HL-60 (cell line): ENCODE data around the gene DIPK1A.

Experiments used
- DNase-seq, 2 experiments: peaks; one replicate each; pipeline ENCODE4 v3.0.0-alpha.2; 2010 to 2020; ENCODE audit warnings: low read depth in 1 of 2, low spot score in 1 of 2
- H3K27ac ChIP-seq: fragments of 250-450 bp; sonication (Bioruptor Pico); replicated peaks from 2 replicates; pipeline ENCODE4 v1.5.1; 2020; ENCODE audit warnings: mild to moderate bottlenecking, moderate library complexity
- H3K27me3 ChIP-seq: fragments of 250-450 bp; sonication (Bioruptor Pico); 2 replicates; pipeline ENCODE4 v1.5.1; 2021; ENCODE audit warnings: mild to moderate bottlenecking, moderate library complexity; ENCODE audit not compliant: insufficient read depth, poor library complexity, severe bottlenecking
- H3K4me3 ChIP-seq: replicated peaks from 2 replicates; pipeline ENCODE4 v1.5.1; 2011; ENCODE audit warnings: mild to moderate bottlenecking, control low read depth, low read length; ENCODE audit not compliant: insufficient read depth
- CTCF ChIP-seq: IDR thresholded peaks from one replicate; pipeline ENCODE4 v1.5.1; 2011; ENCODE audit warnings: low read length, control low read depth, inconsistent platforms; ENCODE audit not compliant: insufficient read depth
- GABPA ChIP-seq: IDR thresholded peaks from 2 replicates; pipeline ENCODE4 v1.6.1; 2012; ENCODE audit warnings: low read depth
- POLR2AphosphoS5 ChIP-seq: IDR thresholded peaks from 2 replicates; pipeline ENCODE4 v1.6.1; 2012; ENCODE audit warnings: low read depth
- REST ChIP-seq: IDR thresholded peaks from 2 replicates; pipeline ENCODE4 v1.6.1; 2012; ENCODE audit warnings: low read depth; ENCODE audit not compliant: insufficient replicate concordance
- SPI1 ChIP-seq: IDR thresholded peaks from 2 replicates; pipeline ENCODE4 v1.6.1; 2012; ENCODE audit warnings: low read depth, mild to moderate bottlenecking, borderline replicate concordance

The DIPK1A gene

GRCh38 chr1:92913093-92913819, 48.0 kb downstream of the DIPK1A start:
- TF ChIP-seq REST (no peak), CTCF (no peak), GABPA (no peak)

GRCh38 chr1:92910081-92910480, 51.2 kb downstream of the DIPK1A start:
- no peak for TF ChIP-seq POLR2AphosphoS5
- TF ChIP-seq GABPA, result no peak
- no peak for TF ChIP-seq SPI1
- TF ChIP-seq CTCF, result no peak
- TF ChIP-seq REST, result no peak
- Histone ChIP-seq H3K27me3 (no peaks in the 10 kb centered on the region), H3K27ac (no peak overlapping the region), H3K4me3 (no peak overlapping the region)
- DNase-seq, result no peak

More at GRCh38 chr1:92913093-92913819, 48.0 kb downstream of the DIPK1A start:
- Histone ChIP-seq H3K4me3 (no peak overlapping the region), H3K27ac (no peak overlapping the region), H3K27me3 (no peaks in the 10 kb centered on the region)
- no peak for DNase-seq

- H3K27ac ChIP-seq, result no peak overlapping the region
- H3K27me3 ChIP-seq, result no peaks in the 10 kb centered on the region
- no peak for TF ChIP-seq GABPA
- TF ChIP-seq REST, result no peak
- no peak for TF ChIP-seq CTCF
- H3K4me3 ChIP-seq, result no peak overlapping the region
- no peak for DNase-seq
Measured at GRCh38 chr1:92909321-92909720, 51.9 kb downstream of the DIPK1A start.
